GM21825 (cell line): ENCODE results near the gene KANSL3.
"Not testable (repeated sequence)": the region's sequence is repeated elsewhere in the genome, so short reads cannot be mapped to it uniquely, and the experiment has no call there.

ENCODE experiments used
- ATAC-seq: cut with Tn5 transposase; IDR thresholded peaks from one replicate; pipeline ENCODE4 v1.9.1; 2021; ENCODE audit warnings: mild to moderate bottlenecking, moderate library complexity; ENCODE audit not compliant: unreplicated experiment

KANSL3 gene

DNA sequence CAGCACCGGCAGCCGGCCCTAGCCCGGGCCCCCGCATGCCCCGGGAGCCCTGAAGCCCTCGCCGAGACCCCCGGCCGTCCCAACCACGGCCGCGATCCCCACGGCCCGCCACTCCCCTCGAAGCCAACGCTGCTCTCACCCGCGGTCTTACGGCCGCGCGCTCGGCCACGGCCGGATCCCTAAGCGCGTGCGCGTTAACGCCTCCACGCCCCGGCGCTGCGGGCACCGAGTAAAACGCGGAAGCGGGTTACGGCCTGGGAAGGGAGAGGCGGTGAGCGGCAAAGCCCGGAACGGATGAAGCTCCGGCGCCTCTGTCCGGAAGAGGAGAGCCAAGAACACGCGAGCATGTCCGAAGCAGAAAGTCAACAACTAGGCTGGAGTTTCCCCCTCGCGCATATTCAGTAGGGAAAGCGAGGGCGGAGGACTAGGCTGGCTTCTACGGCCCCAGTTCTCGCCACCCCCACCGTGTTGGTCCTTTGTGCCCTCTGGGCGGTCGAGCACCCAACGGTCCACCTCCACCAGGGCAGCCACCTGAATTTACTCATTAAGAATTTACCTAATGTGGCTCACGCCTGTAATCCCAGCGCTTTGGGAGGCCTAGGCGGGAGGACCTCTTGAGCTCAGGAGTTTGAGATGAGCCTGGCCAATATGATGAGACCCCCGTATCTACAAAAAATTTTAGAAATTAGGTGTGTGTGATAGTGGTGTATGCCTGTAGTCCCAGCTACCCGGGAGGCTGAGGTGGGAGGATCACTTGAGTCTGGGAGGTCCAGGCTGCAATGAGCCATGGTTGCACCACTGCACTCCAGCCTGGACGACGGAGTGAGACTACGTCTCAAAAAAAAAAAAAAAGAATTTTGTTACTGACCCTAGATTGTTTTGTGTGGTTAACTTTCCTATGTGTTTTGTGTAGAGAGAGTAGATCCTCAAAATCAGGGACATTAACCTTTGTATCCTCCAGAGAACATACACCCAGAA is at the start of gene KANSL3:
Gene KANSL3, minus strand, starts transcription at position 169 of the 978 bp plus-strand sequence. CDS start 1,177 bp downstream, outside the sequence.
- peak; percentile 71 for ATAC-seq

DNA sequence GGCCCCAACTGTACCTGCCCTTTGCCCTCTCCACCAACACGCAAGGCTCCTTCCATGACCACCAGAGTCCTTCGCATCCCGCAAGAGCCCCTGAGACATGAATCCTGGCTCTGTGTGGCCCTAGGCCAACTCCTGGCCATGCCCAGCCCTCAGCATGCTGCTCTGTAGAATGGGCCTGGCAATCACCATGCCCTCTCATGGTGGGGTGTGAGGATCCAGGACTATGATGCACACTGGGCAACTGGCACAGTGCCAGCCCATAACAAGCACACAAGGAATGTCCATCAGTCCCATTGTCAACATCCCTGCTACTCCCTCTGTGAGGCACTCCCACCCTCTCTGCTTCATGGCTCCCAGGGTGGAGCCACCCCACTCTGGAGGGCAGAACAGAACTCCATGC is 49.2 kb upstream of the KANSL3 start:
- no peak for ATAC-seq

DNA sequence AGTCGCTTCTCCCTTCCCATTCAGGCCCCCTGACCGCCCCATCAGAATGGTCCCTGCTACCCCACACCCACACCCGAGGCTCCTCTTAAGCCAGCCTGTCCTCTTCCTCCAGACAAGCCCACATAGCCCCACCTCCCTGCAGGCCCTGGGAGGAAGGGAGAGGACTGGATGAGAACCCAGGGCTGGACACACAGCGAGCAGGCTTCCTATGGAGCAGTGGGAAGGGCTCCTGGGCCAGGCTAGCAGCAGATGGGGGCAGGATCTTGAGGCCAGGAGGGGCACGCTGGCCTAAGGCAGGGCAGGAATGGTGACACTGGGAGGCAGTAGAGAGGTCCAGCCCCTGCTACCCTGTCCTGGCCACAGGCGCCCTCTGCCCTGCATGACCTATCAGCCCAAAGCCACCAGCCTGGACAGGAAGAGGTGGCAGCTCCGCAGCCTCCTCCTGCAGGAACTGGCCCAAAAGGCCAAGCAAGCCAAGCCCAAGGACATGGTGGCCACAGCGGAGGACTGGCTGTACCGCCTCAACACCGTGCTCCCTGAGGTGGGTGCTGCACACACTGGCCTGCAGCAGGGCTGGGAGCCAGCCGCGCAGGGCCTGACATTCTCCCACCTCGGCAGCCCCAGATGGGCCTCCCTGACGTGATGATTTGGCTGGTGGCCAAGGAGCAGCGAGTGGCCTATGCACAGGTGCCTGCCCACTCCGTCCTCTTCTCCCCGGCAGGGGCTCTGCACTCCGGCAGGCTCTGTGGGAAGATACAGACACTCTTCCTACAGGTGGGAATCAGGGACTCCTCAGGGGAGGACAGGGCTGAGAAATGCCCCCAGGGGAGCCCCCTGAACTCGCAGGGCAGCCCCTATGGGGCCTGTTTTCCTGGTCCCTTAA is 47.7 kb upstream of the KANSL3 start:
- ATAC-seq, result no peak

DNA sequence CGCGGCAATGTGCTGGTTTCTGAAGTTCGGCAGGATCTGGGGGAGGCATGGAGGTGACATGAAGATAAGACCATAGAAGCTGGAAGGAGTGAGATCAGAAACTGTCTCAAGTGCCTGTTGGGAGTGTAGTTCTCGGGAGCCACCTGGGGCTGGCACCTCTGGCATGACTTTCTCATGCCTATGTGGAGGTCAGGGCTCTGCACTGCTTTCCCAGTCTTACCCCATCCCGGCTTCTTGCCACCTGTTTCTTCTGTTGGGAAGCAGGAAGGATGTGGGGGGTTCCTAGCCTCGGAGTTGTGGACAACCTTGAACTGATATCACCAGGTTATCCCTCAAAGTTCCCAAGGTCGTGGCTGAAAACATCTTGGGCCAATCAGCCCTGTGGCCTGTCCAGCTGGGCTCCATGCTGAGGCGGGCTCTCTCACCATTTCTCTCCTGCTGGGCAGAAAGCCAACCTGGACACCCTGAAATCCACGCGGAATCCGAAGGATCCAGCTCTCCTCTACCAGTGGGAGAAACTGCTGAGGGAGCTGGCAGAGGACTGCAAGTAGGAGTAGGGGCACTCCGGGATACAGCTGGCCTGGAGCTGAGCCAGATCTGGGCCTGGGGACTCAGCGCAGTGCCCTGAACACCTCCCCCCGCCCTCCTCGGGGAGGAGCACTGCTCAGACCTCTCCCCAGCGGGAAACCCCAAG is 46.9 kb upstream of the KANSL3 start:
- ATAC-seq, result no peak

DNA sequence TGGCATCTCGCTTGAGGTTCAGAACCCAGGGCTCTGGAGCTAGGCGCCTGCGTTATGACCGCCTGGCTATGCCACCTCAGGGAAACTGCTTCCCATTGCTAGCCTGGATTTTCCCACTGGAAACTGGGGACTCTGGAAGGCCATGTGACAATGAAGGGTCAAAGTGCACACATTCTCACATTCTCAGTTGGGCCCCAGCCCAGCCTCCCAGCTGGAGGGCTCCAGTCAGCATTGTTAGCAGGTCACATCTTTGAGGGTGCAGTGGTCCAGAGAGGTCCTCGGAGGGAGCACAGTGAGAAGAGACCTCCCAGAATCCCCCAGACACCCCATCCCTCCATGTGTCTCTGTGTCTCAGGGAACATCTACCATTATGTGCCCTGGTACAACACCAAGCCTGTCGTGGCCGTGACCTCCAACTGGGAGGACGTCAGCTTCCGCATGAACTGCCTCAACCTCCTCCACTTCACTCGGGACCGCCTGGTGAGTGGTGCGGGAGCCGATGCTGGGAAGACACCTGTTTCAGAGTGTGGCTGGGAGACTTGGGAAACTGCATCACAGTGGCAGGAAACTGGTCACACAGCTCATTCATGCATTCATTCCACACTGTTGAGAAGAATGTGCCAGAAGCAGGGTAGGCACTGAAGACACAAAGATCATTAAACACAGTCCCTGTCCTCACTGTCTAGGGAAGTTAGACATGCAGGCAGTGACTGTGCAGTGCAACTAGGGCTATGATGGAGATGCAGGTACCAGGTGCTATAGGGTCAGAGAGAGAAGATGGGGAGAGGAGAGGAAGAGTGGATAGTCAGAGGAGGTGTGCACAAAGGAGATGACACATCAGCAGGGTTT is 46.1 kb upstream of the KANSL3 start:
- ATAC-seq, result no peak

DNA sequence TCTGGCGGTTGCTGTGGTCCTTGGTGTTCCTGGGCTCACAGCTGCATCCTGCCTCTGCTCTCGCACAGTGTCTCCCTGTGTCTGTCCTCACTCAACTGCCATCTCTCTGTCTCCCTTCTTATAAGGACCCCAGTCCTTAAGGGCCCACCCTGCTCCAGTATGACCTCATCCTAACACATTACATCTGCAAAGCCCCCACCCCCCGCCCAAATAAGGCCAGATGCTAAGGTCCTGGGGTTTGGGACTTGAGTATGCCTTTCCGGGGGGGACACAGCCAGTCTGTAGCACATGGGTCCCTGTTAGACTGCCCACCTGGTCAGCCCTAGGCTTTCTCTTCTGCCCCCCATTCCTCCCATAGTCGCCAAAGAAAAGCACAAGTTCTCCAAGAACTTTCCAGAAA is 45.2 kb upstream of the KANSL3 start:
- ATAC-seq, result no peak

GRCh38 chr2:96681540-96681939 is 43.4 kb upstream of the KANSL3 start:
- no peak for ATAC-seq

- no peak for ATAC-seq
These were observed 42.5 kb upstream of the KANSL3 start for GRCh38 chr2:96680561-96681141.

DNA sequence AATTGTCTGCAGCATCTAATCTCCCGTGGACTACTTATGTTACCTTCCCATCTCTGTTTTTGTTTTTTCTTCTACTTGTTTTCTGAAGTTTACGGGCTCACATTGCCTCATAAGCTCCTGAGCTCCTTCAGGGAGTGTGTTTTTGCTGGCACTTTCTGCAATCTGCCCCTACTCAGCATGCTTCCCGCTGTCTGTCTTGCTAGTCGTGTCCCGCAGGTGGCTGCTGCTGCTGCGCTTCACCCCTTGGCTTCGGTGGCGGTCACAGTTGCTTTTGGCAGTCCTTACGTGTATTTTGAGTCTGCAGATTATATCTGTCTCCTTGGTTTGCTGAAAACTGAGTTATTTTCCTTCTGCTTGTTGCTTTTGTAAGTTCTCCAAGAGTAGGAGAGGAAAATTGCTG is 41.7 kb upstream of the KANSL3 start:
- no peak for ATAC-seq

GRCh38 chr2:96669539-96670215 is 31.6 kb upstream of the KANSL3 start:
- ATAC-seq, result no peak

GRCh38 chr2:96668771-96669170 is 30.7 kb upstream of the KANSL3 start:
- no peak for ATAC-seq

GRCh38 chr2:96665717-96666116 is 27.6 kb upstream of the KANSL3 start:
- not testable (repeated sequence) for ATAC-seq

DNA sequence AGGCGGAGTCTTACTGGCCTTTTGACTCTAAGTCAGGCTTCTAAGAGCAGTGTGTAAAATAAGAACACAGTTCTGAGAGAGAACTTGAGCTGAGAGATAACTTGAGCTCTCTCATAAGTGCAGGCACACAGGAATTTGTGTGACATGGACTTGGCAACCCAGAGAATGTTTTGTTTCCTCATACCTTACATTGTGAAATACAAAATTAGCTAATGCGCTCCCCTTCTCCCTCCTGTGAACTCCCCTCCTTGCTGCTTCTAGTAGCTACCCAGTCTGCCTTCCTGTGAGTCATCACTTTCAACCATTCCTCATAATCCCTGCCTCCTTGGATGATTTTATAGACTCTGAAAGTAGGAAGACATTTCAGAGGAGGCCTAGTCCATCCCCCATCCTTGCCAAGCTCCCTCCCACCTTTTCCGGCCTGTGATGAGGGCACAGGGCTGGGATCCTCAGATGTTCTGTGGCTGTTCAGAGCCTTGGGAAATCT is 27.0 kb upstream of the KANSL3 start:
- ATAC-seq, result no peak

- no peak for ATAC-seq
These were observed 26.3 kb upstream of the KANSL3 start for GRCh38 chr2:96664366-96664925.

DNA sequence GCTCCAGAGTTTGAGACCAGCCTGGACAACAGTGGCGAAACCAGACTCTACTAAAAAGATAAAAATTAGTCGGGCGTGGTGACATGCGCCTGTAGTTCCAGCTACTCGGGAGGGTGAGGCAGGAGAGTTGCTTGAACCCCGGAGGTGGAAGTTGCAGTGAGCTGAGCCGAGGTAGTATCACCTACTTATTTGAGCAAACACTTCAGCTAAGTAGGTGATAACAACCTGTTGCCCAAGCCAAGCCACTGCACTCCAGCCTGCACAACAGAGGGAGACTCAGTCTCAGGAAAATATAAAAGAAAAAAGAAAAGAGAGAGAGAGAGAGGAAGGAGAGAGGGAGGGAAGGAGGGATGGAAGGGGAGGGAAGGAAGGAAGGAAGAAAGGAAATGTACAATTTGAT is 25.7 kb upstream of the KANSL3 start:
- no peak for ATAC-seq

GRCh38 chr2:96663177-96663576 is 25.1 kb upstream of the KANSL3 start:
- no peak for ATAC-seq

- ATAC-seq, result no peak
These were observed 24.2 kb upstream of the KANSL3 start for GRCh38 chr2:96662360-96662759.

- ATAC-seq, result no peak
These were observed 23.2 kb upstream of the KANSL3 start for GRCh38 chr2:96661324-96661723.

DNA sequence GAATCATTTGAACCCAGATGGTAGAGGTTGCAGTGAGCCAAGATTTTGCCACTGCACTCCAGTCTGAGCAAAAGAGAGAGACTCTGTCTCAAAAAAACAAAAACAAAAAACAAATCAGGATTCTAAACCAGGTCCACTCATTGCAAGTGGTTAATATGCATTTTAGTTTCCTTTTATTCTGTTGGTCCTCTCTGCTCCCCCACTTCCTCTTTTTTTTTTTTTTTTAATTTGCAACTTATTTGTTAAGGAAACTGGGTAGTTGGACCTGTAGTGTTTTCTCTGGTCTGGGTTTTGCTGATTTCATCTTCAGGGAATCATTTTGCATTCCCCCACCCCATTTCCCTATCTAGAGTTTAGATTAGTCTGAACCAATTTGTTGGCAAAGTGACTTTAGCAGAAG is 18.4 kb upstream of the KANSL3 start:
- no peak for ATAC-seq
